ENCODE results near the gene ITPR1. TPM values are rescaled to one million over a fixed set of nuclear protein-coding genes. Genes with fewer than 3 reads are reported as not detected.

The ITPR1 gene
- total RNA-seq, 1 experiment from 2014 or later, result 8.7 TPM

GRCh38 chr3:4816718-4817117 lies 323.6 kb downstream of the ITPR1 start:
- Histone ChIP-seq H3K4me3 (ENCODE audit: low read depth in 2 of 2, low read length in 2 of 2) (no peak overlapping the region), H3K27me3 (ENCODE audit: control insufficient read depth, insufficient read depth, low read length) (no peaks in the 10 kb centered on the region), H3K36me3 (ENCODE audit: control insufficient read depth, insufficient read depth, low read length) (no peaks in the 10 kb centered on the region), H3K27ac (ENCODE audit: low read length) (no peak overlapping the region), H3K9me3 (ENCODE audit: control insufficient read depth, insufficient read depth, low read depth, low read length) (0 out of 2 replicates have a peak, but pooled peaks cover 3% of the 10 kb centered on the region), H3K4me1 (ENCODE audit: control insufficient read depth, insufficient read depth, low read length) (no peaks in the 10 kb centered on the region)
- intact Hi-C loops (cut with micrococcal nuclease; ENCODE audit: unreplicated experiment) (no loop called here), in situ Hi-C loops (cut with HindIII; ENCODE audit: low pct_unique_long_range_greater_than_20kb, low sequenced_read_pairs) (no loop called here)
- POLR2A ChIA-PET, result interaction anchor here (0.6 kb wide), 1 partner anchor 104 kb away, joined by 3 read pairs; no protein-coding TSS in a partner anchor
- BruUV-seq (replicated peaks), result no TSS peak
- ATAC-seq (no peak), DNase-seq (ENCODE audit: low read depth, low spot score) (no peak)
- CTCF ChIA-PET, result no interaction called here
- no peak for TF ChIP-seq REST (IDR thresholded peaks at IDR 0.05; ENCODE audit: insufficient read depth in 1 of 2, low read depth in 2 of 2, low read length in 1 of 2)
- TF ChIP-seq TCF7L2 (IDR thresholded peaks at IDR 0.05; ENCODE audit: low read depth, low read length), result no peak
- TF ChIP-seq POLR2AphosphoS5 (IDR thresholded peaks at IDR 0.05; ENCODE audit: low read depth, low read length), result no peak
- no peak for TF ChIP-seq SIN3A (IDR thresholded peaks at IDR 0.05; ENCODE audit: borderline replicate concordance, insufficient read depth, low read depth, low read length)
- no peak for TF ChIP-seq CTCF (IDR thresholded peaks at IDR 0.05)

GRCh38 chr3:4817128-4817527 lies 324.0 kb downstream of the ITPR1 start:
- ChIA-PET POLR2A (interaction anchor here (0.6 kb wide), 1 partner anchor 105 kb away, joined by 3 read pairs; no protein-coding TSS in a partner anchor), CTCF (no interaction called here)
- in situ Hi-C loops (cut with HindIII; ENCODE audit: low pct_unique_long_range_greater_than_20kb, low sequenced_read_pairs), result no loop called here
- ATAC-seq (no peak), DNase-seq (ENCODE audit: low read depth, low spot score) (no peak)
- no TSS peak for BruUV-seq (replicated peaks)
- H3K27me3 ChIP-seq (ENCODE audit: control insufficient read depth, insufficient read depth, low read length), result no peaks in the 10 kb centered on the region
- H3K4me1 ChIP-seq (ENCODE audit: control insufficient read depth, insufficient read depth, low read length), result no peaks in the 10 kb centered on the region
- no peak overlapping the region for H3K4me3 ChIP-seq (ENCODE audit: low read depth in 2 of 2, low read length in 2 of 2)
- H3K27ac ChIP-seq (ENCODE audit: low read length), result no peak overlapping the region
- TF ChIP-seq TCF7L2 (IDR thresholded peaks at IDR 0.05; ENCODE audit: low read depth, low read length), result no peak
- TF ChIP-seq CTCF (IDR thresholded peaks at IDR 0.05), result no peak
- no peak for TF ChIP-seq POLR2AphosphoS5 (IDR thresholded peaks at IDR 0.05; ENCODE audit: low read depth, low read length)
- TF ChIP-seq SIN3A (IDR thresholded peaks at IDR 0.05; ENCODE audit: borderline replicate concordance, insufficient read depth, low read depth, low read length), result no peak
- TF ChIP-seq REST (IDR thresholded peaks at IDR 0.05; ENCODE audit: insufficient read depth in 1 of 2, low read depth in 2 of 2, low read length in 1 of 2), result no peak
- intact Hi-C loops (cut with micrococcal nuclease; ENCODE audit: unreplicated experiment), result no loop called here
- no peaks in the 10 kb centered on the region for H3K36me3 ChIP-seq (ENCODE audit: control insufficient read depth, insufficient read depth, low read length)
- 0 out of 2 replicates have a peak, but pooled peaks cover 3% of the 10 kb centered on the region for H3K9me3 ChIP-seq (ENCODE audit: control insufficient read depth, insufficient read depth, low read depth, low read length)

All from Panc1 (cell line).